ENCODE results near the gene GARNL3.

GRCh38 chr9:127392976-127393375, 128.4 kb downstream of the GARNL3 start:
- no peak for TF ChIP-seq CTCF (IDR thresholded peaks at IDR 0.05)
- TF ChIP-seq POLR2A (IDR thresholded peaks at IDR 0.05), result no peak
